PC-3 (cell line): ENCODE data around the gene PLCB2. TPM values are rescaled to one million over a fixed set of nuclear protein-coding genes. Genes with fewer than 3 reads are reported as not detected.

ENCODE experiments used
- ATAC-seq: fragments of 200-7000 bp; cut with Tn5 transposase; 2 replicates; pipeline ENCODE4 v1.9.1; 2020; ENCODE audit warnings: mild to moderate bottlenecking, moderate library complexity
- BruUV-seq: library from RNA; stranded (reverse); fragments of 400-500 nt; replicated peaks from 2 replicates; lab custom pipeline; 2021; lab: Mats Ljungman, UMichigan
- CTCF ChIA-PET: fragments of 300-600 bp; sonication (Branson Sonifier 250); formaldehyde crosslinking; loops from one replicate; lab custom pipeline; 2022; ENCODE audit warnings: antibody characterized with exemption; lab: Charles Lee
- POLR2A ChIA-PET: fragments of 300-600 bp; sonication (Branson Sonifier 250); formaldehyde crosslinking; loops from one replicate; lab custom pipeline; 2022; ENCODE audit warnings: antibody characterized with exemption; ENCODE audit not compliant: unreplicated experiment; lab: Charles Lee
- DNase-seq: peaks from one replicate; pipeline ENCODE4 v3.0.0-alpha.2; 2015
- H2AFZ ChIP-seq: fragments of 300-600 bp; sonication (generic); 2 replicates; pipeline ENCODE4 v1.6.0; 2016; ENCODE audit warnings: antibody characterized with exemption, low read length
- H3F3A ChIP-seq: fragments of 300-600 bp; sonication (generic); one replicate; pipeline ENCODE4 v1.6.0; 2017; ENCODE audit warnings: antibody characterized with exemption, low read length, control low read depth, mild to moderate bottlenecking; ENCODE audit not compliant: unreplicated experiment
- H3K27ac ChIP-seq: fragments of 300-600 bp; sonication (generic); 2 replicates; pipeline ENCODE4 v1.5.1; 2016; ENCODE audit warnings: mild to moderate bottlenecking, low read length
- H3K27me3 ChIP-seq: fragments of 300-600 bp; sonication (generic); 2 replicates; pipeline ENCODE4 v1.6.1; 2016; ENCODE audit warnings: low read length, mixed read lengths
- H3K36me3 ChIP-seq: fragments of 300-600 bp; sonication (generic); 2 replicates; pipeline ENCODE4 v1.6.1; 2016; ENCODE audit warnings: low read depth, mixed run types, low read length, mixed read lengths
- H3K4me1 ChIP-seq: fragments of 300-600 bp; sonication (generic); 2 replicates; pipeline ENCODE4 v1.5.1; 2016; ENCODE audit warnings: low read length; ENCODE audit not compliant: insufficient read depth
- H3K4me2 ChIP-seq: fragments of 300-600 bp; sonication (generic); 2 replicates; pipeline ENCODE4 v1.6.0; 2016; ENCODE audit warnings: low read length
- H3K4me3 ChIP-seq: fragments of 300-600 bp; sonication (generic); 2 replicates; pipeline ENCODE4 v1.5.1; 2016; ENCODE audit warnings: mild to moderate bottlenecking, low read length, mixed read lengths
- H3K79me2 ChIP-seq: fragments of 300-600 bp; sonication (generic); 2 replicates; pipeline ENCODE4 v1.6.1; 2017; ENCODE audit warnings: low read length, mixed read lengths
- H3K9ac ChIP-seq: fragments of 300-600 bp; sonication (generic); 2 replicates; pipeline ENCODE4 v1.6.0; 2016; ENCODE audit warnings: mild to moderate bottlenecking, low read length
- H3K9me2 ChIP-seq: fragments of 300-600 bp; sonication (generic); replicated peaks from 2 replicates; pipeline ENCODE4 v1.6.1; 2016; ENCODE audit warnings: mixed run types, low read length, mixed read lengths
- H3K9me3 ChIP-seq: fragments of 300-600 bp; sonication (generic); 2 replicates; pipeline ENCODE4 v1.6.1; 2016; ENCODE audit warnings: low read length, mixed read lengths
- H4K20me1 ChIP-seq: fragments of 300-600 bp; sonication (generic); 2 replicates; pipeline ENCODE4 v1.6.1; 2016; ENCODE audit warnings: low read length, mixed read lengths
- CTCF ChIP-seq: fragments of 300-600 bp; sonication (generic); conservative IDR thresholded peaks from 2 replicates; pipeline ENCODE4 v1.5.1; 2017; ENCODE audit warnings: antibody characterized with exemption, low read depth, mild to moderate bottlenecking, low read length
- EZH2 ChIP-seq: fragments of 300-600 bp; sonication (generic); IDR thresholded peaks from one replicate; pipeline ENCODE4 v1.6.1; 2017; ENCODE audit warnings: antibody characterized with exemption, mild to moderate bottlenecking, low read length; ENCODE audit not compliant: unreplicated experiment
- EZH2phosphoT487 ChIP-seq: fragments of 300-600 bp; sonication (generic); IDR thresholded peaks from 2 replicates; pipeline ENCODE4 v1.6.1; 2018; ENCODE audit warnings: mild to moderate bottlenecking, antibody characterized with exemption, low read length, borderline replicate concordance
- intact Hi-C: fragments of 100-400 bp; cut with micrococcal nuclease; formaldehyde crosslinking; loops from 2 replicates; pipeline ENCODE4 v1.9.0; 2023
- total RNA-seq: library from RNA; depleted of rRNA; stranded (reverse); fragments of >200 nt; gene quantifications from 2 replicates; pipeline ENCODE4 v1.2.3, GENCODE V29; 2014

PLCB2 gene
- total RNA-seq, 1 experiment from 2014 or later = 3.2 TPM

- Histone ChIP-seq H3K4me3 (peak within 1 kb of the TSS; percentile 75), H4K20me1 (no peaks in the 10 kb centered on the region), H2AFZ (no peak within 1 kb of the TSS), H3K4me1 (peaks cover 88% of the 10 kb centered on the region), H3F3A (peaks cover 11% of the 10 kb centered on the region), H3K27me3 (no peaks in the 10 kb centered on the region), H3K9me2 (no peaks in the 10 kb centered on the region), H3K27ac (peak within 1 kb of the TSS; percentile 100), H3K9ac (peak within 1 kb of the TSS; percentile 98), H3K9me3 (no peaks in the 10 kb centered on the region), H3K36me3 (peaks cover 25% of the 10 kb centered on the region), H3K4me2 (peak within 1 kb of the TSS; percentile 97), H3K79me2 (peaks cover 60% of the 10 kb centered on the region)
- peak; percentile 18 for ATAC-seq
- POLR2A ChIA-PET = no interaction called here
- no peak for TF ChIP-seq EZH2
- CTCF ChIA-PET = interaction anchor here (1.1 to 1.4 kb wide), 2 partner anchors 18 to 61 kb away, joined by 3 to 5 read pairs; partner anchors contain the start of gene INAFM2
- intact Hi-C loops = loop anchor here (5.0 to 10.0 kb wide), 3 partner anchors 66 to 164 kb away; partner anchors contain the start of genes BAHD1 and IVD
- BruUV-seq = no TSS peak
- peak; percentile 93 for DNase-seq
Measured at GRCh38 chr15:40340740-40341400, 33.1 kb upstream of the PLCB2 start, which contains the start of gene CCDC9B. TSS of gene CCDC9B (minus strand) at chr15:40340939. CDS start at chr15:40340819, 120 bp downstream.

- intact Hi-C loops = loop anchor here (5.0 to 10.0 kb wide), 3 partner anchors 67 to 165 kb away; partner anchors contain the start of genes BAHD1 and IVD
- CTCF ChIA-PET = interaction anchor here (0.6 to 1.4 kb wide), 3 partner anchors 17 to 61 kb away, joined by 3 to 5 read pairs (median 3); partner anchors contain the start of genes DISP2 and INAFM2
- no peaks in the 10 kb centered on the region for H3K9me2 ChIP-seq
- peaks cover 63% of the 10 kb centered on the region for H3K79me2 ChIP-seq
- no peaks in the 10 kb centered on the region for H3K27me3 ChIP-seq
- TSS peak; percentile 46 for BruUV-seq
- peaks cover 86% of the 10 kb centered on the region for H3K4me1 ChIP-seq
- no peaks in the 10 kb centered on the region for H4K20me1 ChIP-seq
- peaks cover 32% of the 10 kb centered on the region for H3K36me3 ChIP-seq
- H3K9me3 ChIP-seq = no peaks in the 10 kb centered on the region
- peak; percentile 0 for ATAC-seq
- peak overlapping the region; percentile 100 for H3K27ac ChIP-seq
- POLR2A ChIA-PET = interaction anchor here (0.9 kb wide), 1 partner anchor 14 kb away, joined by 9 read pairs; no protein-coding TSS in a partner anchor
- H3F3A ChIP-seq = peaks cover 11% of the 10 kb centered on the region
- H3K9ac ChIP-seq = peak overlapping the region; percentile 98
- peak overlapping the region; percentile 97 for H3K4me2 ChIP-seq
- DNase-seq = peak; percentile 52
- peak overlapping the region; percentile 75 for H3K4me3 ChIP-seq
- TF ChIP-seq CTCF (no peak), EZH2 (no peak), EZH2phosphoT487 (no peak)
- H2AFZ ChIP-seq = no peak overlapping the region
Measured at GRCh38 chr15:40340038-40340739, 32.5 kb upstream of the PLCB2 start.

- peak overlapping the region; percentile 75 for H3K4me3 ChIP-seq
- H3K9me3 ChIP-seq = no peaks in the 10 kb centered on the region
- no peaks in the 10 kb centered on the region for H3K27me3 ChIP-seq
- H3K27ac ChIP-seq = peak overlapping the region; percentile 100
- H3K79me2 ChIP-seq = peaks cover 63% of the 10 kb centered on the region
- H3K9me2 ChIP-seq = no peaks in the 10 kb centered on the region
- ATAC-seq = no peak; the same call in 1 of the 2 replicates
- H3K9ac ChIP-seq = peak overlapping the region; percentile 98
- H3K4me2 ChIP-seq = peak overlapping the region; percentile 97
- peaks cover 38% of the 10 kb centered on the region for H3K36me3 ChIP-seq
- peaks cover 11% of the 10 kb centered on the region for H3F3A ChIP-seq
- no TSS peak for BruUV-seq
- peak; percentile 44 for TF ChIP-seq CTCF
- TF ChIP-seq EZH2phosphoT487 = no peak
- no peak for TF ChIP-seq EZH2
- no peak overlapping the region for H2AFZ ChIP-seq
- H4K20me1 ChIP-seq = no peaks in the 10 kb centered on the region
- ChIA-PET POLR2A (interaction anchor here (0.6 to 0.9 kb wide), 2 partner anchors 13 to 66 kb away, joined by 3 to 9 read pairs; partner anchors contain the start of gene IVD), CTCF (interaction anchor here (0.6 to 1.4 kb wide), 7 partner anchors 13 to 81 kb away, joined by 3 to 5 read pairs (median 3); partner anchors contain the start of genes DISP2 and INAFM2)
- peaks cover 80% of the 10 kb centered on the region for H3K4me1 ChIP-seq
- intact Hi-C loops = loop anchor here (2.0 to 5.0 kb wide), 2 partner anchors 29 to 232 kb away; partner anchors contain the start of gene BMF
- no peak for DNase-seq
Measured at GRCh38 chr15:40339621-40339945, 31.8 kb upstream of the PLCB2 start.
